GF-D8 (cell line): ENCODE measurements around the gene HDAC4.

Source experiments
- DNase-seq: peaks from one replicate; lab custom pipeline; 2025; lab: John Stamatoyannopoulos, UW

Gene HDAC4

DNA sequence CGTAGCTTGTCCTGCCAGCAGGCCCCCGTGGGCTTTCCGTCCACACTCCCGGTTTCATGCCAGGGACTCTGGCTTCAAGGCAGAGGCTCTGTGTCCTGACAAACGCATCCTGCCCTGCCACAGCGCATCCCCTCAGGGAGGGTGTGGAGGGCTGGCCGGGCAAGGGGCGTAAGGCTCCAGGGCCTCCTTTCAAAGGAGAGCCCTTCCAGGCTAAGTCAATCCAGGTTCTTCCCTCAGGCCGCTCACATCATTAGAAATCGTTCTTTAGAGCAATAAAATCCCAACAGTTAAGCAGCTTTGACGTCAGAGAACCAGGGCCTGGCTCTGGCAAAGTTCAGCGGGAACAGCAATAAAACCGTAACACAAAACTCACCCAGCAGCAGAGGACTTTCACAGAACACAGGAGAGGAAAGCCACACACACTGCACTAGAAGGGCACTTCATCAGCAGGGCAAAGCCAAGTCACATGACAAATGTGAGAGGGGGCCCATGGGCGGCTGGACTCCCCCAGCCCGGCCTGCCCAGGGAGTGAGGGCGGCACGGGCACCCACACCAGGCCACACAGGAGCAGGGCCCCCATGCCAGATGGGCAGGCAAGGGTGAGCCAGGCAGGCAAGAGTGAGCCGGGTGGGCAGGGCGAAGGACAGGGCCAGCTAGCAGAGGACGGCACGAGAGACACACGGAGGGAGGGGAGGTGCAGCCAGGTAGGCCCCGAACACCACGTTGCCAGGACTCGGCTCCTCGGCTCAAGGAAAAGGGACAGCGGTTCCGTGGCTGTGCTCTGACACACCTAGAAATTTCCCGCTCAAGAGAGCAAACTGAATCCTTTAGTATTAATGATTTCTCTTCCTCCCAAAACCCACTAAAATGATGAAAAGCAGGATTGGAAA lies 52.0 kb downstream of the HDAC4 start:
- DNase-seq, result no peak

DNA sequence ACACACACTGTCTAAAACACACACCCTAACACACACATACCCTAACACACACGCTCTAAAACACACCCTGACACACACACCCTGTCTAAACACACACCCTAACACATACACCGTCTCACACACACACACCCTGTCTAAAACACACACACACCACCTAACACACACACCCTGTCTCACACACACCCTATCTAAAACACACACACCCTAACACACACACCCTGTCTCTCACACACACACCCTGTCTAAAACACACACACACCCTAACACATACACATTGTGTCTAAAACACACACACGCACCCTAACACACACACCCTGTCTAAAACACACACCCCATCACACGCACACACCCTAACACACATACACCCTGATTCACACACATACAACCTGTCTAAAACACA lies 54.1 kb downstream of the HDAC4 start:
- DNase-seq, result no peak

DNA sequence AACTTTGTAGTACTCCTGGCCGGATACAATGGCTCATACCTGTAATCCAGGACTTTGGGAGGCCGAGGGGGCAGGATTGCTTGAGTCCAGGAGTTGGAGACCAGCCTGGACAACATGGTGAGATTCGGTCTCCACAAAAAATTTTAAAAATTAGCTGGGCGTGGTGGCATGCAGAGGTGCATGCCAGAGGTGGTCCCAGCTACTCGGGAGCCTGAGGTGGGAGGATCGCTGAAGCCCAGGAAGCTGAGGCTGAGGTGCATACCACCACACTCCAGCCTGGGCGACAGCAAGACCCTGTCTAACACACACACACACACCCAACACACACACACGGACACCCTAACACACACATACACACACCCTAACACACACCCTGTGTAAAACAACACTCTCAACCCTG lies 55.6 kb downstream of the HDAC4 start:
- no peak for DNase-seq

DNA sequence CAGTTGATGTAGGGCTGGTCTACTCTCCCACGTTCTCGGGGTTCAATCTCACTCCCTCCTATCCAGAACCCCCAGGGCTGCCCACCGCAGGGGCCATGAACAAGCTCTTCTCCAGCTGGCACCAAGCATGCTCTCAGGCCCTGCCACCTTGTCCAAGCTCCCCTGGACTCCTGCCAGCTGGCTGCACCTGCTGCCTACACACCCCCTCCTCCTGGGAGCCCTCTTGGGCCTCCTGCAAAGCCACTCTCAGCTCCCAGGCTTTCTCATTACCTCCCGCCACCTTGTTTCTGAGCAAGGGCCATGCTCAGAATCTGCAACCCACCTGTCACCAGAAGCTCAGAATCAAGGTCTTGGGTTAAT lies 56.0 kb downstream of the HDAC4 start:
- DNase-seq, result no peak

DNA sequence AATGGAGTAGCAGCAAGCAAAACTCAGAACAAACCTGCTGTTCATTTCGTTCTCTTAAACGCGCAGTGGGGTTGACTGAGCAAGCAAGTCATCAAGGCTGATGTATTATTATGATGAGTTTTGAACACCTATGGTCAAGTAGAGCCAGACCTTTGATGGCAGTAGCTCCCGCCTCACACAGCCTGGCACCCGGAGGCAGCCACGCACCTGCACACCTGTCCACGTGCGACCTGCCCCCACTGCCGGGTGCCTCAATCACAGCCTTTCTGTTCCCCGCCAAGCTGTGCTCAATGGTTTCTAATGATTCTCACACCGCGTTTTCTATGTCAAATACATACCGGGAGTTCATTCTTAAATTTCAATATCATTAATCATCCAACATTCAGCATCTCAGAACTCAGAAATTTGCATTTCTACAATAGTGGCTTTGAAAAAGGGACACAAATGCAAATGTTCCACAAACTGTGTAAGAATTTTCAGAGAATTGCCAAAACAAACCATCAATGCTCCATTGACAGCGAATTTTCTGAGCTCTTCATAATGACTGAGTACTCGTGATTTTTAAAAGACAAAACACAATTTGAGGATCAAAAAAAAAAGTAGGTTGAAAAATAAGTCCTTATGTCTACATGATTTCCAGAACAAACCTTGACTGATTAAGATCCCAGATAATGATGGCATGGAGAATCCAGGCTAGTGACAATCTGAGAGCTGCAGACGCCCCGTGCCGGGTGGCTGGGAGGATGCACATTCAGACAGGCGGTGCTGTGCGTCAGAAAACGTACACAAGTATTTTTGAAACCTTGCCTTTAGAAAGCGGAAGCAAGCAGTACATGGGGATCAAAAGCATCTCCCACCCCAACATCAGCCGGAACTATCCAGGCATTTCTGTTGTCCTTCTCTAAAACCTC lies 56.6 kb downstream of the HDAC4 start:
- no peak for DNase-seq

DNA sequence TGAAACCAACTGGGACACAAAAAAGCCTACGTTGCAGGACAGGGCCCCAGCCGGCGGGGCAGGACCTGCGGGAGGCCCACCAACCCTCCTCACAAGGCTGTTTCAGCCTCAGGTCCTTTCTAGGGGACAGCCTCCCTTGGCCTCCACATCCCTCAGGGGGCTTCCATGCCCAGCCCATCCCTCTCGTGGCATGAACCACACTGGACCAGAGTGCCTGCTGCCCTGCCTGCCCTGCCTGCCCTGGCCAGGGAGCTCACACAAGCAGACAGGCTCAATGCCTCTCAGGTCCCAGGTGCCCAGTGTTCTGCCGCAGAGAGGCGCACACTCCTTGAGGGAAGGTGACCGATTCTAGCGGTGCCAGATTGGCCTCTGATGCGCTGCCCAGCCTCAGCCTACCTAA lies 57.4 kb downstream of the HDAC4 start:
- no peak for DNase-seq

DNA sequence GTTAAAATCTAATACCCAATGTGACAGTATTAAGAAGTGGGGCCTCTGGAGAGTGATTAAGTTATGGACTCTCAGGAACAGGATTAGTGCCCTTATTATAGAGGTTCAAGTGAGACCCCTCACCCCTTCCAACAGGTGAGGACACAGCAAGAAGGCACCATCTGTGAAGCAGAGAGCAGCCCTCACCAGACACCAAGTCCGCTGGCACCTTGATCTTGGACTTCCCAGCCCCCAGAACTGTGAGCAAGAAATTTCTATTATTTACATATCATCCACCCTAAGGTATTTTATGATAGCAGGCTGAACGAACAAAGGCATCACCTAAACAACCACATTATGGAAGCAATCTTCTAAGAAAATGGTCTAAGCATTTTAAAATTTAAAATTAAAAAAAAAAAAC lies 59.0 kb downstream of the HDAC4 start:
- no peak for DNase-seq

DNA sequence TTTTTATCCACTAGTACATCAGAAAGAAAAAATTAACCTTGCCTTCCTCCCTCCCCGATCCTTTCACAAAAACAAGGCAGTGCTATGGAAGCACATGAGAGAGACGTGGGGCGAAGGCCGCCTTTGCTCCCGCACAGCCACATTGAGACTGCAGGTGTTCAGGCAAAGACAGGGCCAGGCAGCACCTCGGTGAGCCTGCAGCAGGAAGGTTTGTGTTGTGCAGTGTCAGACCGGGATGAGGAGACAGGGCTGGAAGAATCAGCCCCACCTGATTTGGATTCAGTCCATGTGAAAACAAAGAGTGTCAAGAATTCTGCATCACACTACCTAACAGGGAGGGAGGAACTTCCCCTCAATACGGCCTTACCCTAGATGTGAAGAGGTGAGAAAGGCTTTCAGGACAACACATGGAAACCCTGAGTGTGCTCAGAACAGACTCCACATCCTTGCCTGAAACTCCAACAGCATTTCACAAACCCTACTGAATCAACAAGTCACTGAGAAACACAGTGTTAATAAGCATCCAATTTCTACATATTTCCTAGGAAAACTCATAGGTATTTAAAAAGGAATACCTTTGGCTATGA lies 59.6 kb downstream of the HDAC4 start:
- DNase-seq, result no peak

DNA sequence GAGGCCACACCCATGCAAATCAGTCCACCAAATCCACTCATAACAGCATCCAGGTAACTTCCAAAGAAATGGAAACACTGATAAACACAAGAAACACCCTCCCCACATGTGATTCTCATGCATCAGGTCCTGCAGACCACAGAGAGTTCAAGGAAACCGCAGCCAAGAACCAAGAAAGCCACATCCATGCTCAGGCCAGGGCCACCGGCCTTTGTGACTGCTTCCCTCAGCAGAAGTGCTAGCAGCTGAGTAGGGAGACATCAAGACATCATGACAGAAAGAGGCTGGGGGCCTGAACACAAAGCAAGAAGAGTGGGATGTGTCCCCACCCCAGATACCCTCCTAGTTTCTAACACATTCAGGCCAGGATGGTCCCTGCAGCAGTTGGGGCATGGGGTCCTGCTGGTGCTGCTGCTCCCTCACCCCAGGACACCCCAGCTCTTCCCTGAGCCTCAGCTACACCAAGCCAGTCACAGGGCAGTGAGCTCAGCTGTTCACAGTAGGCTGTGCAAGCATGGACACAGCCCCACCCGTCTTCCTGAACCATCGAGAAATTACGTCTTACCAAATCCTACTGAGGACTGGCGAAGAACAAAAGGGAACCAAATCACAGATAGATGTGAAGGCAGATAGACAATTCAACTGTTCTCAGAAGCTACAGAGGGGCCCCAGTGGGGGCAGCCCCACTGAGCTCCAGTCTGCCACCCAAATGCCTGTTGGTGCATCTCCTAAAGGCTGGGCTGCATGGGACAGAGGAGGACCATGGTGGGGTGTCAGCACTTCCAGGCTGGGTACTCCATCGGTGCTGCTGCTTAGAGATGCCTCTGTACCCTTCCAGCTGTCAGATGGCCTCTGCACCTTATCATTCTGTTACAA lies 60.9 kb downstream of the HDAC4 start:
- peak; percentile 55 for DNase-seq

DNA sequence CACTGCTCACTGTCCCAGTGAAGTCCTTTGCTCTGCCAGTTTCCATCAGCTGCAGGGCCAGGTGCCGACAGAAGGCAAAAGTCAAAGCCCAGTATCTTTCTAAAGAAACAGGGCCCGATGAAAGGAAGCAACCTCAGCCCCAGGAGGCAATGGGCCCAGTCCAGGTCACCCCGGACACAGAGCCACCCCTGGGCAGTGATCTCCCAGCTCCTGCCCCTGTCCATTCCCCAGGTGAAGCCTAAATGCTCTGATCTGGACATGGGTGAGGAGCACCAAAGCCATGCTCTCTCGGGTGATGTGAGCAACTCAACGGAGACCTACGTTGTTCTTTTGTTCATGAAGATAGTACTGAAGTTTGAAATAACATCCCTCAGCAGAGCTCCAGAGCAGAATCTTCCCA lies 61.6 kb downstream of the HDAC4 start:
- no peak for DNase-seq

DNA sequence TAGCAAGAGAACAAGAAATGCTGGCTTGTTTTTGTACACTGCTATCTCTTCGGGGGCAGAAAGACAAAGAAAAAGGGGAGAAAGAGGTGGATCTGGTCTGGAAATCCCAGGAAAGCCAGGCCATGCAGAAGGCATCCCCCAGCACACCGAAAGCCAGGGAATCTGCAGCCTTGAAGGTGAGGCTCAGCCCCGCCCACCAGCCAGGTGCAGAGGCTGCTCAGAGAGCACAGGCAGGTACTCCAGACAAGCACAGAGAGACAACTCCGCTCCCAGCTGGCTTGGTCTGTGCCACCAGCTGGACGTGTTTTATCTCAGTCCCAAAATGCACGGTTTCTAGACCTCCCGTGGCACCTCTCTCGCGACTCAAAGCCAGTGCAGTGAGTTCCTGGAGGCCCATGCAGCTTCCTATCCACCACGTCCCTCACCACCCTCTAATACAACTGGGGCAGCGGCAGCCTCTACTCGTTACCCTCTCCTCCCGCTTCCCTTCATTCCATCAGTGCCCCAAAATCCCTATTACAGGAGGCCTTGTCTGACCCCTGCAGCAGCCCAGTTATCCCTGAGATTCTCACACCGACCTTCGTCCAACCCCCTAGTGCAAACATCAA lies 62.8 kb downstream of the HDAC4 start:
- no peak for DNase-seq

DNA sequence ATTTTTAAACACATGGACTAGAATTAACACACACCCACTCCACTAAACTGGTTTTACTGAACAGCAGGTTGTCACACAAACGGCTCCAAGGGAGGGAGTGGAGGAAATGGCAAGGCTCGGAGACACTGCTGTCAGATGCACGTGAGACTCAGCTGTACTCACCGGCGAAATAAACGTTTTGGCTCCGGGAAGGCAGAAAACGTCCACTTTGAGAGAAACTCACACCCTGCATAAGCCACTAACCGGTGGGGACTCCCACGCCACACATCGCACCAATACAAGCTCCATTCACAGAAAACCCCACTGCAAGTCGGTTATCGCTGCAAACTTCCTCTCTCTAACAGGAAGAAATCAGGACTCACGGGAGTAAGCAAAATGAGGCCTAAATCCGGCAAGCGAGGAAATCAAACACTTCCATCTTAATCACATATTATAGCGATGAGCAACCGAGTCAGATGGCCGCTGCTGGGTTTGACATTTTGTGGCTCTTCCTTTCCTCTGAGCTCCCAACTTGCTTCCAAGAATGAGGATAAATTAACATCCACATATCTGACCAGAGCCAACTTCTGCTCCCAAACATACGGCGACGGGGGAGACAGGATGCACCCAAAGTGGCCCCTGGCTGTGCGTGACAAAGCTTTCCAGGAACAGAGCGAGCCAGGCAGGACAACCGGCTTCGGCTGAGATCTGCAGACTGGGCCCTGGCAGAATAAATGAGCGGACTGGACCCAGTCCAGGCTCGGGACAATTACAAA lies 63.5 kb downstream of the HDAC4 start:
- DNase-seq, result no peak

DNA sequence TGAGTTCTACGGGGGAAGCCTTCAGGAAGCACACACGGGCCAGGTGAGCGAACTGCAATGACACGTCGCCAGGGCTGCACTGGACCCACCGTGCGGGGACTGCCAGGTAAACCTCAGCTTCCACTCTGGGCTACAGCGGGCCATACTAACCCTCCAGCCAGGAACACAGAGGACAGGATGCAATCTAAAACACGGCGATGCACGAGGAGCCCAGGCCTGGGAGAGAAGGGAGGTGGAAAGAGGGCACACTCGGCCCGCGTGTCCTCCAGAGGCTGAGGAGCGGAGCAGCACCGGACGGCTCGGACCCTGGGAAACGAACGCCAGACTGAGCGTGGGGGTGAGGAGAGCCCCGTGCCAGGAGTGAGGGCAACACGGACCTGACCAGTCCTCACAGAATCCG lies 69.3 kb downstream of the HDAC4 start:
- no peak for DNase-seq

DNA sequence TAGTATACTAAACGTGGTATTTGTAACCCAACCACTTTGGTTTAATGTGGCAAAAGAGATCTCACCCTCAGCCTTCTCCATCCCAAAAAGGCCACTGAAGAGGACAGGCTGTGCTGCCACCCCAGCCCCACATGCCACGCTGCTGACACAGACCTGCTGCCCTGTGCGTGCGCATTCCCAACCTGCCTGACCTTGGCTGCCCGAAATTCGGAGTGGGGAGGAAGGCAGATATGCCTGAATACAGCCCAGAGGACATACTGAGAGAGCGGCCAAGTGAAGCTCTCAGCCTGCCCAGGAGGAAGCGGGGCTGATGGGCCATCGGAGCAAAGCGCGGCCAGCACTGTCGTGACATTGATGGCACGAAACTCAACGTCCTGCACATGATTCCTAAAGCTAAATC lies 70.0 kb downstream of the HDAC4 start:
- DNase-seq, result no peak

DNA sequence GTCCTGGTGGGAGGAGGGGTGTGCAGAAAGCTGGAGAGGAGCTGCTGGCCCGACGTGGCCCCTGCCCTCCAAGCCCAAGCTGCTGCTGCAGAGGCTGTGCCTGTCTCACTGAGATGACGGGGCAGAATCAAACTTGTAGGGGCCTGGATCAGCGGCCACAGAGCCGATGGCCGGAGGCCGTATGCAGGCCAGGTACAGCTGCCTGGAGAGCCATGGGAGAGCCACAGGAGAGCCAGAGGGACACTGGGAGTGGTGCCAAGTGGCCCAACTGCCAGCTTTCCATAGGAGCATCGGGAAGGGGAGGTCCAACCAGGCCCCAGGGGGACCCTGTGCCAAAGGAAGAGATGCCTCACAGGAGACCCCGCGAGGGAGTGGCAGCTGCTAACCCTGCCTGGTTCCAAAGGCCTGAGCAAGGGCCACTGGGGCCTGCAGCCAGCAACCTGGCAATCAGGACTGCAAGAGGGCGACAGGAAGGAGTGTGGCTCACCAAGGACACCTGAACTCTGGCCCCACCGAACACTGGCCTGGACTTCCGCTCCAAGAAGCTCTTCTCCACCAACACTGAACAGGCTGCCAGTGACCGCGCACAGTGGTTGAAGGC lies 70.7 kb downstream of the HDAC4 start:
- DNase-seq, result no peak

DNA sequence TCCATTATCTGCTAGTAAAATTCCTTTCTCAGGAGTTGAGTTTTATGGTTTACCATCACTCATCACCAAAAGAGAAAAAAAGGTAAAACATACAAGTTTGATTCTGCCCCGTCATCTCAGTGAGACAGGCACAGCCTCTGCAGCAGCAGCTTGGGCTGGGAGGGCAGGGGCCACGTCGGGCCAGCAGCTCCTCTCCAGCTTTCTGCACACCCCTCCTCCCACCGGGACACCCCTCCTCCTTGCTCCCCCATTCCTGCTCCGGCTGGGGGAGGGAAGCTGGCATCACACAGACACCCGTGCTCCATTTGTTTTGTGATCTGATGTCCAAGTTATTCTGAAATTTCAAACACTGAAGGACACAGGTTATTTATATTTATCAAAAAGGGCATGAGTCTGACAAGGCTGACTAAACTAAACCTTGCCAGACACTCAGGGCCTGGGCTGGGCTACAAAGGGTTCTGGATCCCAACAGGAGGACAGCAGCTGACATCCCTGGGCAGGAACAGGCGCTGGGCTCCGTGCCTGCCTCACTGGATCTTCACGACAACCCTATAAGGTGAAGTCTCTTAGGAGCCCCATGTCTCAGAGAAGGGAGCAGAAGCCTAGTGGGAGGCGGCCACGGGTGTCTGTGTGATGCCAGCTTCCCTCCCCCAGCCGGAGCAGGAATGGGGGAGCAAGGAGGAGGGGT lies 71.4 kb downstream of the HDAC4 start:
- no peak for DNase-seq

DNA sequence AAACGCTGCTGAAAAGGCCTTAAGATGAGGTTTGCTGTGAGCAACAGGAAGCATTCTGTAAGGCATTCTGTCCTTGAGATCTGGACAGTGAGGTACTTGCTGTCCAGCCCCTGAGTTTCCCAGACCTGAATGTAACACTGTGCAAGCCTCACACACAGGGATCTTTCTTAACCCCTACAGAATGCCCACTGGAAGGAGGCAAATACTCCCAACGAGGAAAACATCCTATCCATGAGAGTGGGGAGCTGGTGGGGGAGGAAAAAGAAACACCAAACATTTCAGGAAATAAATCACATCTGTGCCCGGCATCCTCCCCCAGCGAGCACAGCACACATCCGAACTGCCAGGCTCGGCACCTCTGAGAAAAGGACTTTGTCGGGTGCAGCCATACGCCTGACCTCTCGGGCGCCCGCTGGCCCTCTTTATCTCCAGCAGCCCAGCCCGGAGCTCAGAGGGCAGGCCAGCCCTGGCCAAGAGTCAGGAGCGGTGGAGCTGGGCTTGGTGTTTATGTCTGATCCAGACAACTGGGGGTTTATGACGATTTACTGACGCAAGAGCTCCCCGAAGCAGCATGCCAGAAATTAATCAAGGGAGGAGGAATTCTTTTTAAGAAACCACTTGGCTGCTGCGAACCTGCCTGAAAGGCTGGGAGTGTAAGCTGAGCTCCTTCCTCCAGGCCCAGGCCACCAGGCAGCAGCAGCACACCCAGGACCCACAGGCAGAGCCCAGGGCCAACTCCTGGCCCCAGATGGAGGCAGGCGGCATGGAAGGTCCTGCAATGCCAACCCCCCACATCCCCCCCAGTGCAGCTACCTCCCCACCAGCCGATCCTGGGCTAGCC lies 72.2 kb downstream of the HDAC4 start:
- no peak for DNase-seq

DNA sequence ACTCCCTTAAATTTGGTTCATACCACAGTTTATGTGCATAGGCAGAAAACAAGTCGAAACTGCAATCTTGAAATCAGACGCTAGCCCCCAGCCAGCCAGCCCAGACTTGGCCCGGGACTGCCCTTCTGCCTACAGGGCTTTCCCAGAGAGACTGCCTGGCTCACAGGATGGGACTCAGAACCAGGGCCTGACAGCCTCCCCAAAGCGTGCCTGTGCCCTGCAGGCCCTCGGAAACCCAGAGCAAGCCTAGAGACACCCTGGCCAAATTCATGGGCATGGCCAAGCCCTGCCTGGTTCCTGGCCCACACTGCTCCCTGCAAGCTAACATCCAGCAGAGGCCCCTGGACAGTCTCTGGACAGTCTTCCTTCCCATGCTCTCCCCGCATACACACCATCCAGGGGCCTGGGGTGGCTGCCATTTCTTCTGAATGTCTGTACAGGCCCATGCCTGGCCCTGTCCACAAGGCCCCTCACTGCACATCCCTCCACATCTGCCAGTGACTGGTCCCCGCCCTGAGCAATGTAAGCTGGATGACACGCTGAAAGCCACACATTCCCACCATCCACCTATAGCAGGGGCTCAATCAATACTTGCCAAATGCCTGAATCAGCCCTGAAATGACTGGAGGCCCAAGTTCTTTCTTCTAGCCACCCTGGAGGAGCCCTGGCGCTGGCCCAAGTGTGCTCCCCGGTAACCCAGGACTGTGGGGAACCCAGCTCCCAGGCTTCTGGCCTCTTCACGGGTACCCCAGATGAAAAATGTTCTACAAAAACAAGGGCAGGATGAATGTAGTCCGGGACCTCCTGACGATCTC lies 73.1 kb downstream of the HDAC4 start:
- DNase-seq, result no peak
